Neuron (in vitro differentiated cells): ENCODE results near the gene PLCL1.

Source experiments
- H2AFZ ChIP-seq: one replicate; pipeline ENCODE4 v1.6.1; 2013; ENCODE audit warnings: low read depth, mild to moderate bottlenecking, inconsistent platforms, low read length, moderate library complexity
- H3K27me3 ChIP-seq: one replicate; pipeline ENCODE4 v1.6.1; 2013; ENCODE audit warnings: low read length; ENCODE audit not compliant: insufficient read depth
- H3K36me3 ChIP-seq: one replicate; pipeline ENCODE4 v1.6.1; 2013; ENCODE audit warnings: low read length; ENCODE audit not compliant: insufficient read depth
- H3K4me1 ChIP-seq: one replicate; pipeline ENCODE4 v1.6.1; 2013; ENCODE audit warnings: low read length; ENCODE audit not compliant: insufficient read depth
- H3K4me3 ChIP-seq: 2 replicates; pipeline ENCODE4 v1.5.1; 2013; ENCODE audit warnings: mild to moderate bottlenecking, low read length, moderate library complexity
- H3K9me3 ChIP-seq: one replicate; pipeline ENCODE4 v1.6.1; 2013; ENCODE audit warnings: low read length

Gene PLCL1

GRCh38 chr2:197975931-197976519 lies 171.6 kb downstream of the PLCL1 start:
- H3K27me3 ChIP-seq: no peaks in the 10 kb centered on the region
- no peaks in the 10 kb centered on the region for H3K4me1 ChIP-seq
- no peak overlapping the region for H3K4me3 ChIP-seq
- H2AFZ ChIP-seq: no peak overlapping the region
- H3K36me3 ChIP-seq: no peaks in the 10 kb centered on the region
- no peaks in the 10 kb centered on the region for H3K9me3 ChIP-seq

- Histone ChIP-seq H2AFZ (no peak overlapping the region), H3K9me3 (no peaks in the 10 kb centered on the region), H3K27me3 (no peaks in the 10 kb centered on the region), H3K4me1 (no peaks in the 10 kb centered on the region), H3K36me3 (no peaks in the 10 kb centered on the region), H3K4me3 (no peak overlapping the region)
Observed at GRCh38 chr2:197978971-197979370, 174.6 kb downstream of the PLCL1 start.

GRCh38 chr2:197982565-197982964 lies 178.2 kb downstream of the PLCL1 start:
- H2AFZ ChIP-seq: no peak overlapping the region
- H3K36me3 ChIP-seq: no peaks in the 10 kb centered on the region
- H3K4me3 ChIP-seq: no peak overlapping the region
- no peaks in the 10 kb centered on the region for H3K27me3 ChIP-seq
- no peaks in the 10 kb centered on the region for H3K4me1 ChIP-seq
- no peaks in the 10 kb centered on the region for H3K9me3 ChIP-seq

GRCh38 chr2:197985029-197985638 lies 180.7 kb downstream of the PLCL1 start:
- H3K36me3 ChIP-seq: no peaks in the 10 kb centered on the region
- no peak overlapping the region for H3K4me3 ChIP-seq
- H3K9me3 ChIP-seq: no peaks in the 10 kb centered on the region

GRCh38 chr2:197986977-197987376 lies 182.6 kb downstream of the PLCL1 start:
- Histone ChIP-seq H3K9me3 (no peaks in the 10 kb centered on the region), H3K27me3 (no peaks in the 10 kb centered on the region), H3K4me1 (no peaks in the 10 kb centered on the region), H3K4me3 (no peak overlapping the region), H2AFZ (no peak overlapping the region), H3K36me3 (no peaks in the 10 kb centered on the region)

More at GRCh38 chr2:197985029-197985638, 180.7 kb downstream of the PLCL1 start:
- Histone ChIP-seq H2AFZ (no peak overlapping the region), H3K4me1 (no peaks in the 10 kb centered on the region), H3K27me3 (no peaks in the 10 kb centered on the region)

GRCh38 chr2:197990356-197990755 lies 186.0 kb downstream of the PLCL1 start:
- Histone ChIP-seq H3K9me3 (no peaks in the 10 kb centered on the region), H3K36me3 (no peaks in the 10 kb centered on the region), H3K27me3 (no peaks in the 10 kb centered on the region), H2AFZ (no peak overlapping the region), H3K4me3 (no peak overlapping the region), H3K4me1 (no peaks in the 10 kb centered on the region)

- Histone ChIP-seq H3K4me3 (no peak overlapping the region), H2AFZ (no peak overlapping the region), H3K27me3 (no peaks in the 10 kb centered on the region)
Observed at GRCh38 chr2:197992482-197993133, 188.2 kb downstream of the PLCL1 start.

GRCh38 chr2:197993363-197993762 lies 189.0 kb downstream of the PLCL1 start:
- Histone ChIP-seq H3K9me3 (no peaks in the 10 kb centered on the region), H2AFZ (no peak overlapping the region), H3K27me3 (no peaks in the 10 kb centered on the region), H3K36me3 (no peaks in the 10 kb centered on the region), H3K4me3 (no peak overlapping the region), H3K4me1 (no peaks in the 10 kb centered on the region)

More at GRCh38 chr2:197992482-197993133, 188.2 kb downstream of the PLCL1 start:
- Histone ChIP-seq H3K4me1 (no peaks in the 10 kb centered on the region), H3K36me3 (no peaks in the 10 kb centered on the region), H3K9me3 (no peaks in the 10 kb centered on the region)

- Histone ChIP-seq H3K4me1 (no peaks in the 10 kb centered on the region), H3K27me3 (no peaks in the 10 kb centered on the region), H3K9me3 (no peaks in the 10 kb centered on the region), H3K4me3 (no peak overlapping the region), H2AFZ (no peak overlapping the region), H3K36me3 (no peaks in the 10 kb centered on the region)
Observed at GRCh38 chr2:197993830-197994229, 189.4 kb downstream of the PLCL1 start.

- Histone ChIP-seq H3K36me3 (no peaks in the 10 kb centered on the region), H3K27me3 (no peaks in the 10 kb centered on the region), H3K4me3 (no peak overlapping the region), H2AFZ (no peak overlapping the region), H3K9me3 (no peaks in the 10 kb centered on the region), H3K4me1 (no peaks in the 10 kb centered on the region)
Observed at GRCh38 chr2:197994751-197995150, 190.4 kb downstream of the PLCL1 start.

GRCh38 chr2:197996583-197996982 lies 192.2 kb downstream of the PLCL1 start:
- no peaks in the 10 kb centered on the region for H3K9me3 ChIP-seq
- no peaks in the 10 kb centered on the region for H3K36me3 ChIP-seq
- H3K4me1 ChIP-seq: peaks cover 3% of the 10 kb centered on the region
- H2AFZ ChIP-seq: no peak overlapping the region
- no peaks in the 10 kb centered on the region for H3K27me3 ChIP-seq
- H3K4me3 ChIP-seq: no peak overlapping the region

GRCh38 chr2:197997083-197997541 lies 192.7 kb downstream of the PLCL1 start:
- no peaks in the 10 kb centered on the region for H3K36me3 ChIP-seq
- H3K9me3 ChIP-seq: no peaks in the 10 kb centered on the region
- H2AFZ ChIP-seq: no peak overlapping the region
- no peaks in the 10 kb centered on the region for H3K27me3 ChIP-seq
- H3K4me1 ChIP-seq: peaks cover 3% of the 10 kb centered on the region
- no peak overlapping the region for H3K4me3 ChIP-seq

GRCh38 chr2:197998702-197999101 lies 194.3 kb downstream of the PLCL1 start:
- Histone ChIP-seq H3K4me3 (no peak overlapping the region), H2AFZ (no peak overlapping the region), H3K9me3 (no peaks in the 10 kb centered on the region), H3K4me1 (peaks cover 3% of the 10 kb centered on the region), H3K27me3 (no peaks in the 10 kb centered on the region), H3K36me3 (no peaks in the 10 kb centered on the region)
